BJ (cell line): Measurements from ENCODE around the gene ZNF57. TPM values are rescaled to one million over a fixed set of nuclear protein-coding genes. Genes with fewer than 3 reads are reported as not detected.
A peak's percentile ranks its signal among the peaks of the same experiment; 100 is the strongest.
"Not testable (repeated sequence)": the region's sequence is repeated elsewhere in the genome, so short reads cannot be mapped to it uniquely, and the experiment has no call there.

Experiments
- CTCF ChIA-PET: fragments of 350-600 bp; formaldehyde crosslinking; extraction: SDS; loops from one replicate; lab custom pipeline; 2021; ENCODE audit warnings: antibody characterized with exemption, inconsistent platforms; lab: Yijun Ruan, JAX
- POLR2A ChIA-PET: fragments of 300-600 bp; sonication (Branson Sonifier 250); formaldehyde crosslinking; extraction: SDS; loops from one replicate; lab custom pipeline; 2021; ENCODE audit warnings: antibody characterized with exemption; lab: Charles Lee
- DNase-seq: peaks from one replicate; pipeline ENCODE4 v3.0.0-alpha.2; 2011; ENCODE audit warnings: low read depth
- H3K27me3 ChIP-seq: 2 replicates; pipeline ENCODE4 v1.6.0; 2011; ENCODE audit warnings: low read length; ENCODE audit not compliant: control insufficient read depth, insufficient read depth
- H3K36me3 ChIP-seq: 2 replicates; pipeline ENCODE4 v1.5.1; 2011; ENCODE audit warnings: low read length; ENCODE audit not compliant: control insufficient read depth, insufficient read depth
- H3K4me3 ChIP-seq: 2 replicates; pipeline ENCODE4 v1.5.1; 2011; ENCODE audit warnings: low read depth, mild to moderate bottlenecking, control low read depth, low read length
- CTCF ChIP-seq: IDR thresholded peaks from 2 replicates; pipeline ENCODE4 v1.5.1; 2011; ENCODE audit warnings: low read depth, mild to moderate bottlenecking, control low read depth, inconsistent platforms, low read length, moderate library complexity; ENCODE audit not compliant: insufficient read depth
- polyA plus RNA-seq: library from polyadenylated mRNA; depleted of rRNA; stranded (reverse); fragments of >200 nt; gene quantifications from 2 replicates; pipeline ENCODE4 v1.2.3, GENCODE V29; 2011

The ZNF57 gene
- polyA plus RNA-seq, 1 experiment: 1.8 TPM

DNA sequence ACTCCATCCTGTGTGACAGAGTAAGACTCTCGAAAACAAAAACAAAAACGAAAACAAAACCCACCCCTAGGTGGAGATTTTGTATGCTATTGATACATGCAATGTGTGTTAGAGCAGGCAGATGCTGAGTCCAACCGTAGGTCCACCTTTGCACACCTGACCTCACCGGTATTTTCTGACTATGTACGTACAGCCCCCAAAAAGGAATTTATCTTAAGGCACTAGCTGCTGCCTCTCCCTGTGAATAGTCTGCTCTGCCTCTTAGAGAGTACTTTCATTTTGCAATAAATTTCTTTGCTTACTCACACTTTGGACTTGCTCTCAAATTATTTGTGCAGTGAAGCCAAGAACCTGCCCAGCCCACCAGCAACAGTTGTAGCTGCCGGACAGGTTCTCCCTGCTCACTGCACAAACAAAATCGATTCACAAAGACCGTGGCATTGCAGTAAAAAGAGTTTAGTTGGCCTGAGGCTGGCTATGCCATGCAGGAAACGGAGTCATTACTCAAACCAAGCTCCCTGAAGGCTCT lies 52.3 kb downstream of the ZNF57 start:
- Histone ChIP-seq H3K36me3 (no peaks in the 10 kb centered on the region), H3K27me3 (no peaks in the 10 kb centered on the region; the same call in 1 of the 2 replicates), H3K4me3 (no peak overlapping the region)
- CTCF ChIA-PET: interaction anchor here (0.6 to 4.8 kb wide), 8 partner anchors 10 to 206 kb away, joined by 3 to 55 read pairs (median 10); no protein-coding TSS in a partner anchor
- POLR2A ChIA-PET: no interaction called here
- 0 out of 2 replicates have a peak, but pooled peaks have one; percentile 6 for TF ChIP-seq CTCF
- DNase-seq: no peak

GRCh38 chr19:2957160-2957559 lies 56.4 kb downstream of the ZNF57 start:
- Histone ChIP-seq H3K36me3 (no peaks in the 10 kb centered on the region), H3K4me3 (no peak overlapping the region), H3K27me3 (no peaks in the 10 kb centered on the region; the same call in 1 of the 2 replicates)
- no peak for TF ChIP-seq CTCF
- ChIA-PET CTCF (interaction anchor here (0.7 to 2.4 kb wide), 8 partner anchors 17 to 204 kb away, joined by 3 to 12 read pairs (median 3); no protein-coding TSS in a partner anchor), POLR2A (no interaction called here)
- no peak for DNase-seq

DNA sequence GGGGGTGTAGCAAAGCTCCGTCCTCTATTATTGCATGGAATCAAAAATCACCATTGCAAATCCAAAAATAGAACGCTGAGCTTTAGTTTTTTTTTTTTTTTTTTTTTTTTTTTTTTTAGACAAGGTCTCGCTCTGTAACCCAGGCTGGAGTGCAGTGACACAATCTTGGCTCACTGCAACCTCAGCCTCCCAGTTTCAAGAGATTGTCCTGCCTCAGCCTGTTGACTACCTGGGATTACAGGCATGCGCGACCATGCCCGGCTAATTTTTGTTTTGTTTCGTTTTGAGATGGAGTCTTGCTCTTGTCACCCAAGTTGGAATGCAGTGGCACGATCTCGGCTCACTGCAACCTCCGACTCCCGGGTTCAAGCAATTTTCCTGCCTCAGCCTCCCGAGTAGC lies 59.4 kb downstream of the ZNF57 start:
- CTCF ChIA-PET: interaction anchor here (1.0 to 6.7 kb wide), 7 partner anchors 8 to 250 kb away, joined by 3 to 55 read pairs (median 5); no protein-coding TSS in a partner anchor

DNA sequence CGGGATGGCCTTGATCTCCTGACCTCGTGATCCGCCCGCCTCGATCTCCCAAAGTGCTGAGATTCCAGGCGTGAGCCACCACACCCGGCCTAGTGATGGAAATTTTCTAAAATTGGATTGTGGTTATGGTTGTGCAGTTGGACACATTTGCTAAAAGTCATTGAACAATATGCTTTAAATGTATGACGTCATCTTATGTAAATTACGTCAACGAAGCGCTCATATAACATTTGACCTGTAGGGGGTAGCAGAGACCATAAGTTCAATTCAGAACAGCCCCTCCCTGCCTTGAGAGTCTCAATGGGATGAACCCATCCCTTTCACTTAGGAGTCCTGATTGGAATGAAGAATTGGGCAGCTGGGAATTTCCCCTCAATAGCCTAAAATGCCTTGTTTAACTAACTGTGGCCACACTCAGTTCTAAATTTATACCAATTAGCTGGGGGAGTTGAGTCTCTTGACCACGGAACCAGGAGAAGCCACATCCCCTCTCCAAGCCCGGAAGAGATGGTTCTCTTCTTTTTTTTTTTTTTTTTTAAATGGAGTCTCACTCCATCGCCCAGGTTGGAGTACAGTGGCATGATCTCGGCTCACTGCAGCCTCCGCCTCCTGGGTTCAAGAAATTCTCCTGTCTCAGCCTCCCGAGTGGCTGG lies 61.4 kb downstream of the ZNF57 start:
- Histone ChIP-seq H3K36me3 (no peaks in the 10 kb centered on the region), H3K27me3 (no peaks in the 10 kb centered on the region), H3K4me3 (no peak overlapping the region)
- peak; percentile 60 for TF ChIP-seq CTCF
- ChIA-PET CTCF (interaction anchor here (0.7 to 6.7 kb wide), 24 partner anchors 9 to 249 kb away, joined by 3 to 55 read pairs (median 4); partner anchors contain the start of gene TLE6), POLR2A (no interaction called here)
- DNase-seq: peak; percentile 37

More for the DNA sequence above, 59.4 kb downstream of the ZNF57 start:
- POLR2A ChIA-PET: no interaction called here
- Histone ChIP-seq H3K4me3 (no peak overlapping the region), H3K36me3 (no peaks in the 10 kb centered on the region), H3K27me3 (no peaks in the 10 kb centered on the region)
- no peak for TF ChIP-seq CTCF
- DNase-seq: no peak

GRCh38 chr19:2963122-2963521 lies 62.4 kb downstream of the ZNF57 start:
- H3K36me3 ChIP-seq: no peaks in the 10 kb centered on the region

DNA sequence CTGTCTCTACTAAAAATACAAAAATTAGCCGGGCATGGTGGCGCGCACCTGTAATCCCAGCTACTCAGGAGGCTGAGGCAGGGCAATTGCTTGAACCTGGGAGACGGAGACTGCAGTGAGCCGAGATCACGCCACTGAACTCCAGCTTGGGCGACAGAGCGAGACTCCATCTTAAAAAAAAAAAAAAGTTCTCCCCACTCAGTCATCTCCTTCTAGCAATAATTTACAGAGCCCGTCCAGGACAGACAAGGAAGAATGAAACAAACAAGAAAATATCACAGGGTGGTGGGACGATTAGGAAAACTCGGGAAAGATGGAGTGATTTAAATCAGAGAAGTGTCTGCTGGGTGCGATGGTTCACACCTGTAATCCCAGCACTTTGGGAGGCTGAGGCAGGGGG lies 62.9 kb downstream of the ZNF57 start:
- H3K27me3 ChIP-seq, DNase-seq, POLR2A ChIA-PET, H3K36me3 ChIP-seq, H3K4me3 ChIP-seq: not testable (repeated sequence)
- CTCF ChIA-PET: interaction anchor here (1.4 to 6.7 kb wide), 6 partner anchors 10 to 198 kb away, joined by 3 to 55 read pairs (median 10); no protein-coding TSS in a partner anchor

More at GRCh38 chr19:2963122-2963521, 62.4 kb downstream of the ZNF57 start:
- no peak overlapping the region for H3K4me3 ChIP-seq
- ChIA-PET POLR2A (interaction anchor here (0.7 kb wide), 1 partner anchor 13 kb away, joined by 17 read pairs; no protein-coding TSS in a partner anchor), CTCF (interaction anchor here (0.9 to 6.7 kb wide), 11 partner anchors 10 to 248 kb away, joined by 3 to 55 read pairs (median 6); partner anchors contain the start of gene TLE6)
- H3K27me3 ChIP-seq: no peaks in the 10 kb centered on the region
- no peak for TF ChIP-seq CTCF
- no peak for DNase-seq
